Nucleus accumbens (tissue), 56 donors: ENCODE data around the gene TMEM134.

Experiments
- DNase-seq, 56 donors: peaks; one replicate each; lab custom pipeline; 2025; lab: John Stamatoyannopoulos, UW

TMEM134 gene

GRCh38 chr11:67411785-67412152, 57.3 kb downstream of the TMEM134 start:
- DNase-seq = peak in 34 of 56 donors; percentile 14 to 80 (median 48)
